Measurements from ENCODE around the gene TWIST2.

TWIST2 gene

DNA sequence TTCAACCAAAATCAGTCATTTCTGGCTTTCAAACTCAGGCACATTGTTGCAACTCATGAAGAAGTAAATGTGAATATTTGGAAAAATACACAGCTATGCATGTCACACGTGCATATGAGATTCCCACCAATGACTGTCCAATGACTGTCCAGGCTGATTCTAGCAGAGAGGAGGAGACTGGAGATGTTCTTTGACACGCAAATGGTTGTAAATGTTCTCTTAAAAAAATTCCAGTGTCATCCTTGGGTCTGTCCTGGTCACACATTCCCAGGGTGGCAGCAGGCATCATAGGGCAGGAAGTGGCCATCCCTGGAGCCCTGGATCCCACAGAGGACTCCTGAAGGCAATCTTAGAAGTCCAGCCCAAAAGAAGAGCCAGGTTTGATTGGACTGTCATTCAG lies 40.9 kb downstream of the TWIST2 start:
- Histone ChIP-seq H3K27ac (no peak overlapping the region), H3K27me3 (no peaks in the 10 kb centered on the region), H3K9me3 (no peaks in the 10 kb centered on the region), H3K4me3 (no peak overlapping the region), H3K36me3 (peaks cover 0 to 7% (median 0%) of the 10 kb centered on the region in 3 donors), H3K4me1 (no peaks in the 10 kb centered on the region)
- TF ChIP-seq, protein P1, sequence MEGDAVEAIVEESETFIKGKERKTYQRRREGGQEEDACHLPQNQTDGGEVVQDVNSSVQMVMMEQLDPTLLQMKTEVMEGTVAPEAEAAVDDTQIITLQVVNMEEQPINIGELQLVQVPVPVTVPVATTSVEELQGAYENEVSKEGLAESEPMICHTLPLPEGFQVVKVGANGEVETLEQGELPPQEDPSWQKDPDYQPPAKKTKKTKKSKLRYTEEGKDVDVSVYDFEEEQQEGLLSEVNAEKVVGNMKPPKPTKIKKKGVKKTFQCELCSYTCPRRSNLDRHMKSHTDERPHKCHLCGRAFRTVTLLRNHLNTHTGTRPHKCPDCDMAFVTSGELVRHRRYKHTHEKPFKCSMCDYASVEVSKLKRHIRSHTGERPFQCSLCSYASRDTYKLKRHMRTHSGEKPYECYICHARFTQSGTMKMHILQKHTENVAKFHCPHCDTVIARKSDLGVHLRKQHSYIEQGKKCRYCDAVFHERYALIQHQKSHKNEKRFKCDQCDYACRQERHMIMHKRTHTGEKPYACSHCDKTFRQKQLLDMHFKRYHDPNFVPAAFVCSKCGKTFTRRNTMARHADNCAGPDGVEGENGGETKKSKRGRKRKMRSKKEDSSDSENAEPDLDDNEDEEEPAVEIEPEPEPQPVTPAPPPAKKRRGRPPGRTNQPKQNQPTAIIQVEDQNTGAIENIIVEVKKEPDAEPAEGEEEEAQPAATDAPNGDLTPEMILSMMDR (IDR thresholded peaks at IDR 0.05): no peak
- intact Hi-C loops (cut with DNase I; ENCODE audit: low total_unique reads): no loop called here
- DNase-seq: no peak

DNA sequence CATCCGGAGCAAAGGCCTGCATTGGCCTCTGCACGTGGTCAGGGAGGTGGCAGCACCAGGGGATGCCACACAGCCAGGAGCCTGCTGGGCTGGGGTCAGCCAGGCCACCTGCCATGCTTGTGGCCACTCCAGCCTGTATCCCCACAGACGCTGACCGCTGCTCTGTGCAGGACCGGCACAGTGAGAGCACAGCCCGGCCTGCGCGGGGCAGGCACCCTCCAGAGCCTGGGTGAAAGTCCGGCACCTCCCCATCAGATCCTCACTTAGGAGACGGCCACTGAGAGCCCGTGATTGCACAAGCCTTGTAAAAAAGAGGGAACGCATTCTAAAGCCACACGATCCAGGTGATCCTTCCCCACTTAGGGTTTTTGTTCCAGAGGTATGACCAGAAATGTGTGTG lies 42.2 kb downstream of the TWIST2 start:
- Histone ChIP-seq H3K27ac (no peak overlapping the region), H3K4me1 (peaks cover 0 to 7% (median 5%) of the 10 kb centered on the region in 4 donors), H3K9me3 (no peaks in the 10 kb centered on the region), H3K36me3 (peaks cover 0 to 7% (median 0%) of the 10 kb centered on the region in 3 donors), H3K4me3 (no peak overlapping the region), H3K27me3 (no peaks in the 10 kb centered on the region)
- intact Hi-C loops (cut with DNase I; ENCODE audit: low total_unique reads): no loop called here
- no peak for DNase-seq
- TF ChIP-seq, protein P1 (IDR thresholded peaks at IDR 0.05): no peak

DNA sequence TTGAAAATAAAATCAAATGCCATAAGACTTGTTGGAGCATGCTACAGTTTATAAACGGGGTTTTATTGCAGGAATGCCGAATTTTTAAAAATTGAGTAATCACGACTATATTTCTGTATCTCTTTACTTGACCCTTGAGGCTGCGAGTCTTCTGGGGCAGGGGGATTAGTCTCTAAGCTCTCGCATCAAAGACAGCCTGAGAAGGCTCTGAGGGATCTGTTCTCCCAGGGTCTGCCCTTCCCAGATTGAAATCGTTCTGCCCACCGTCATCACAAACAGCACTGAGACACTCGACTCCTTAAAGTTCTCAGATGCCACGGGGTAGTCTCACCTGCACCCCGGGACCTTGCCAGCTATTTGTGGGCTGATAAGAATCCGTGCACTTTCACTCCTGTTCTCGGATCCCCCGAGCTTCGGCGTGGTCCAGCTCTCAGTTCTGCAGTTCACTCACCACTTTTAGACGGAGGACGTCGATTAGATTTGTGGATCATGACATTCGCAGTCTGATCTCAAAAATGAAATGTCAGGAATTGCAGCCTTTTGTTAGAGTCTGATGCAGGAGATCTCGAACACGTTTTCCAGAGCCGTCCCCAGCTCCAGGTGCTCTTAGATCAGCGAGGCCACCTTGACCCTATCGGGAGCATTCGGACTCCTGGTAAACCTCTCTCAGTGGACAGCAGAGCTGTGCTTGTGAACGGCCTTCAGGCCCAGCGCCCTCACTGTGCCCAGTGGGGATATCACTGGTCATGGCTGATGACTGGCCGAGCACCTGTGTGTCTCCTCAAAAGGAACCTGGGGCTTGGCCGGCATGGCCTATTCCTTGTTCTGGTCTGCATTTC lies 43.0 kb downstream of the TWIST2 start:
- TF ChIP-seq, protein P1 (IDR thresholded peaks at IDR 0.05): no peak
- Histone ChIP-seq H3K4me3 (no peak overlapping the region), H3K27me3 (no peaks in the 10 kb centered on the region), H3K27ac (no peak overlapping the region), H3K36me3 (peaks cover 0 to 7% (median 0%) of the 10 kb centered on the region in 3 donors), H3K4me1 (peaks cover 0 to 14% (median 12%) of the 10 kb centered on the region in 4 donors), H3K9me3 (no peaks in the 10 kb centered on the region)
- DNase-seq: no peak
- intact Hi-C loops (cut with DNase I; ENCODE audit: low total_unique reads): no loop called here

DNA sequence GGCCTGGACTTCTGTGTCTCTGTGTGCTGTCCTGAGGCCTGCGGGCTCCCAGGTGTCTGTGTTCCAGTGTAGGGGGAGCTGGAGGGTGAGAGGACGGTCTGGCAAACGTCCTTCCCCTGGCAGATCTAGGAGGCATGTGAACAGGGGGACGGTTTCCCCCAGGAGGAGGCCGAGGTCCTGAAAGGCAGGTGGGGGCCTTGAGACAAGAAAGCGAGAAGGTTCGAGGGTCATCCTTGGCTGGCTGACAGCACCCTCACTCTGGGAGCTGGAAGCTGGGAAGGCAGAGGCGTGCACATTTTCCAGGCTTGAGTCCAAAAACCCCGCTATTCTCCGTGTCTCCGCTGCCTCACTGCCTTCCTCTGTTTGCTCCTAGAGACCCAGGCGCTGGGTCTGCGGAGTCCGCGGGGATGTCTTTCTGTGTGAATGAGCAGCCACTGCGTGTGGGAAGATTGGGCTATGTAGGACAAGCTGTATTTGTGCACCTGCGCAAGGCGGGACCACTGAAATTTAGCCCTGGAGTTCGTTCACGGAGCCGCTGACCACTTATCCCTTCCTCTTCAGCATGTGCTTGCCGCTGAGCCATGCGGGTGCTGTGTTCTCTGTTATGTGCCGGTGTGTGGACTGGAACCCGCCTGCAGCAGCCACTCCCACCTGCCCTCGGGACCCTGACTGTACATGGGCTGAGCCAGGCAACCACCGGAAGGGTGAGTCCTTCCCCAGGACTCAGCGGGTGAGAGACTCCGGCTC lies 43.7 kb downstream of the TWIST2 start:
- no peaks in the 10 kb centered on the region for H3K27me3 ChIP-seq
- no peak overlapping the region for H3K4me3 ChIP-seq
- peaks cover 0 to 22% (median 18%) of the 10 kb centered on the region in 4 donors for H3K4me1 ChIP-seq
- TF ChIP-seq, protein P1 (IDR thresholded peaks at IDR 0.05): no peak
- H3K27ac ChIP-seq: no peak overlapping the region
- DNase-seq: no peak
- intact Hi-C loops (cut with DNase I; ENCODE audit: low total_unique reads): no loop called here
- no peaks in the 10 kb centered on the region for H3K9me3 ChIP-seq
- peaks cover 0 to 7% (median 0%) of the 10 kb centered on the region in 3 donors for H3K36me3 ChIP-seq

DNA sequence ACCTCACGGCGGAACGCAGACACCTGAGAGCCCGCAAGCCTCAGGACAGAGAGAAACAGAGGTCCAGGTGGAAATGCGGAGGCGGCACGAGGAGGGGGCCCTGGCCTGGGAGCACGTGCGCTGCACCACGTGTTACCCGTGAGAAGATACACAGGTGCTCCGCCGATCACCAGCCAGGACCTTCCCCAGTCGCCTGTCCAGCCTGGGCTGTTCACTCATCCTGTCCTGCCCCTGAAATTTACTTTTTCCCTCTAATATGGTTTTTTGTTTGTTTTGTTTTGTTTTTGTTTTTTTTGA lies 44.3 kb downstream of the TWIST2 start:
- Histone ChIP-seq H3K36me3 (peaks cover 0 to 2% (median 0%) of the 10 kb centered on the region in 3 donors), H3K4me3 (no peak overlapping the region), H3K9me3 (no peaks in the 10 kb centered on the region), H3K4me1 (peaks cover 0 to 23% (median 18%) of the 10 kb centered on the region in 4 donors), H3K27me3 (no peaks in the 10 kb centered on the region), H3K27ac (no peak overlapping the region)
- TF ChIP-seq, protein P1 (IDR thresholded peaks at IDR 0.05): no peak
- intact Hi-C loops (cut with DNase I; ENCODE audit: low total_unique reads): no loop called here
- DNase-seq: no peak
